ENCODE data around the gene ATP6V1A.

GRCh38 chr3:113771993-113772392, 25.2 kb downstream of the ATP6V1A start:
- no peak for TF ChIP-seq CTCF (conservative IDR thresholded peaks at IDR 0.05; ENCODE audit: low read length)
- TF ChIP-seq EZH2phosphoT487 (IDR thresholded peaks at IDR 0.05; ENCODE audit: borderline replicate concordance): no peak
